Retinal pigment epithelial cell (primary cell): ENCODE results near the gene KLK14.

Experiments used
- DNase-seq: peaks from one replicate; pipeline ENCODE4 v3.0.0-alpha.2; 2010; ENCODE audit warnings: low read depth
- H3K4me3 ChIP-seq: 2 replicates; pipeline ENCODE4 v1.5.1; 2011; ENCODE audit warnings: mild to moderate bottlenecking, low read length, control low read depth, moderate library complexity
- CTCF ChIP-seq: conservative IDR thresholded peaks from 2 replicates; pipeline ENCODE4 v1.5.1; 2011; ENCODE audit warnings: low read depth, low read length, control low read depth, inconsistent platforms

KLK14 gene

GRCh38 chr19:51090471-51090870 is 7.8 kb upstream of the KLK14 start:
- H3K4me3 ChIP-seq, result no peak overlapping the region
- DNase-seq, result no peak
- TF ChIP-seq CTCF, result no peak

- TF ChIP-seq CTCF, result no peak
- DNase-seq, result no peak
- no peak overlapping the region for H3K4me3 ChIP-seq
These were observed 7.1 kb upstream of the KLK14 start for GRCh38 chr19:51089786-51090185.

- no peak for TF ChIP-seq CTCF
- H3K4me3 ChIP-seq, result no peak overlapping the region
- no peak for DNase-seq
These were observed 3.6 kb upstream of the KLK14 start for GRCh38 chr19:51086153-51086850.

GRCh38 chr19:51084505-51084904 is 1.8 kb upstream of the KLK14 start:
- DNase-seq, result no peak
- H3K4me3 ChIP-seq, result no peak overlapping the region
- TF ChIP-seq CTCF, result no peak

GRCh38 chr19:51083783-51084182 is 1.1 kb upstream of the KLK14 start:
- TF ChIP-seq CTCF, result no peak
- no peak overlapping the region for H3K4me3 ChIP-seq
- no peak for DNase-seq

GRCh38 chr19:51083181-51083580 is 494 bp upstream of the KLK14 start:
- H3K4me3 ChIP-seq, result no peak overlapping the region
- TF ChIP-seq CTCF, result no peak

GRCh38 chr19:51081476-51081875 is 1.2 kb downstream of the KLK14 start:
- DNase-seq, result no peak
- H3K4me3 ChIP-seq, result no peak overlapping the region
- no peak for TF ChIP-seq CTCF

More at GRCh38 chr19:51083181-51083580, 494 bp upstream of the KLK14 start:
- no peak for DNase-seq
